AG09309 (cell line): ENCODE measurements around the gene DOK7.

Experiments
- DNase-seq: peaks from one replicate; pipeline ENCODE4 v3.0.0-alpha.2; 2010; ENCODE audit warnings: low read depth
- H3K4me3 ChIP-seq: 2 replicates; pipeline ENCODE4 v1.5.1; 2011; ENCODE audit warnings: mild to moderate bottlenecking, low read depth, low read length, moderate library complexity; ENCODE audit not compliant: control insufficient read depth
- CTCF ChIP-seq: IDR thresholded peaks from 2 replicates; pipeline ENCODE4 v1.5.1; 2011; ENCODE audit warnings: mild to moderate bottlenecking, low read depth, low read length, inconsistent platforms; ENCODE audit not compliant: insufficient read depth, control insufficient read depth; ENCODE audit errors: missing control alignments

DOK7 gene

GRCh38 chr4:3501126-3501824 is 38.2 kb downstream of the DOK7 start:
- TF ChIP-seq CTCF, result no peak
- H3K4me3 ChIP-seq, result no peak overlapping the region
- DNase-seq, result no peak

- no peak for TF ChIP-seq CTCF
- DNase-seq, result no peak
- no peak overlapping the region for H3K4me3 ChIP-seq
These were observed 38.8 kb downstream of the DOK7 start for GRCh38 chr4:3501825-3502425.

GRCh38 chr4:3502941-3503936 is 40.1 kb downstream of the DOK7 start:
- DNase-seq, result no peak
- no peak overlapping the region for H3K4me3 ChIP-seq
- TF ChIP-seq CTCF, result no peak

- H3K4me3 ChIP-seq, result no peak overlapping the region
- no peak for DNase-seq
- no peak for TF ChIP-seq CTCF
These were observed 42.1 kb downstream of the DOK7 start for GRCh38 chr4:3505231-3505630.

GRCh38 chr4:3508542-3508941 is 45.4 kb downstream of the DOK7 start:
- DNase-seq, result no peak
- TF ChIP-seq CTCF, result no peak

GRCh38 chr4:3510481-3510880 is 47.4 kb downstream of the DOK7 start:
- DNase-seq, result no peak
- no peak for TF ChIP-seq CTCF
- H3K4me3 ChIP-seq, result no peak overlapping the region

More at GRCh38 chr4:3508542-3508941, 45.4 kb downstream of the DOK7 start:
- H3K4me3 ChIP-seq, result no peak overlapping the region
